HepG2 (cell line): ENCODE data around the gene COBL. TPM values are rescaled to one million over a fixed set of nuclear protein-coding genes. Genes with fewer than 3 reads are reported as not detected.
A peak's percentile ranks its signal among the peaks of the same experiment; 100 is the strongest.

Experiments used
- ATAC-seq: fragments of 200-7000 bp; cut with Tn5 transposase; 3 replicates; pipeline ENCODE4 v1.9.1; 2020; ENCODE audit warnings: mild to moderate bottlenecking, moderate library complexity
- BruUV-seq: library from RNA; stranded (reverse); fragments of 400-500 nt; replicated peaks from 2 replicates; lab custom pipeline; 2021; lab: Mats Ljungman, UMichigan
- CTCF ChIA-PET: fragments of 300-600 bp; formaldehyde crosslinking; extraction: SDS; loops from one replicate; lab custom pipeline; 2021; ENCODE audit warnings: low total read pairs, inconsistent platforms, low intra/inter-chr PET ratio; lab: Yijun Ruan, JAX
- POLR2A ChIA-PET: fragments of 350-600 bp; sonication (Branson Sonifier 250); formaldehyde crosslinking; loops from one replicate; lab custom pipeline; 2020; ENCODE audit warnings: antibody characterized with exemption, inconsistent platforms; lab: Yijun Ruan, JAX
- DNase-seq: peaks from one replicate; pipeline ENCODE4 v3.0.0-alpha.2; 2015; ENCODE audit warnings: low spot score
- FAIRE-seq: peaks from 3 replicates; lab custom pipeline; 2011; peaks lifted over from hg19 to GRCh38; lab: Jason Lieb, UNC
- H2AFZ ChIP-seq: one replicate; pipeline ENCODE4 v1.6.1; 2011; ENCODE audit warnings: low read length, inconsistent platforms
- H3K27ac ChIP-seq: fragments of 300-600 bp; 3 replicates; pipeline ENCODE4 v1.8.0; 2011; ENCODE audit warnings: mixed run types, mild to moderate bottlenecking, mixed read lengths, low read length, inconsistent platforms; ENCODE audit not compliant: insufficient read depth; ENCODE audit errors: extremely low read length
- H3K27me3 ChIP-seq, 2 experiments: fragments of 200-600 bp in 1 of 2; 2 replicates in 1 of 2; 3 replicates in 1 of 2; pipeline versions ENCODE4 v1.6.0 to v1.8.0; 2011; ENCODE audit warnings: low read length in 2 of 2, mild to moderate bottlenecking in 2 of 2, moderate library complexity in 2 of 2, inconsistent platforms in 1 of 2; ENCODE audit not compliant: insufficient read depth in 2 of 2, control insufficient read depth in 1 of 2
- H3K36me3 ChIP-seq, 2 experiments: fragments of 200-600 bp in 1 of 2; replicated peaks in 1 of 2; 2 replicates in 1 of 2; 3 replicates in 1 of 2; pipeline versions ENCODE4 v1.5.1 to v1.8.0; 2011; ENCODE audit warnings: low read length in 2 of 2, inconsistent platforms in 1 of 2; ENCODE audit not compliant: insufficient read depth in 2 of 2, control insufficient read depth in 1 of 2
- H3K4me1 ChIP-seq: 2 replicates; pipeline ENCODE4 v1.5.1; 2012; ENCODE audit warnings: low read length, inconsistent platforms; ENCODE audit not compliant: insufficient read depth
- H3K4me2 ChIP-seq: 2 replicates; pipeline ENCODE4 v1.6.0; 2011; ENCODE audit warnings: low read depth, low read length, inconsistent platforms
- H3K4me3 ChIP-seq, 3 experiments: fragments of 200-600 bp in 1 of 3; sonication (generic), shearing (Covaris generic) in 1 of 3; replicated peaks in 1 of 3; 2 replicates each; pipeline ENCODE4 v1.5.1; 2011 to 2016; ENCODE audit warnings: low read length in 3 of 3, inconsistent platforms in 2 of 3, low read depth in 2 of 3, mild to moderate bottlenecking in 2 of 3, control low read depth in 1 of 3, mixed read lengths in 1 of 3; ENCODE audit not compliant: insufficient read depth in 1 of 3
- H3K79me2 ChIP-seq: one replicate; pipeline ENCODE4 v1.6.1; 2011; ENCODE audit warnings: low read length, inconsistent platforms; ENCODE audit not compliant: insufficient read depth
- H3K9ac ChIP-seq: 2 replicates; pipeline ENCODE4 v1.6.0; 2011; ENCODE audit warnings: mild to moderate bottlenecking, low read depth, low read length, inconsistent platforms; ENCODE audit not compliant: insufficient read depth
- H3K9me3 ChIP-seq: 2 replicates; pipeline ENCODE4 v1.5.1; 2012; ENCODE audit warnings: mild to moderate bottlenecking, low read length
- H4K20me1 ChIP-seq: 2 replicates; pipeline ENCODE4 v1.6.0; 2011; ENCODE audit warnings: inconsistent platforms, mild to moderate bottlenecking, low read length, moderate library complexity; ENCODE audit not compliant: insufficient read depth
- HNRNPUL1 ChIP-seq: fragments of 200-400 bp; formaldehyde crosslinking; IDR thresholded peaks from 2 replicates; pipeline ENCODE4 v1.6.1; 2017; ENCODE audit warnings: low read depth, mild to moderate bottlenecking, low read length, moderate library complexity
- NRL ChIP-seq: sonication (generic); formaldehyde crosslinking; IDR thresholded peaks from 2 replicates; pipeline ENCODE4 v1.5.0; 2020; ENCODE audit warnings: missing genetic modification reagents, mild to moderate bottlenecking, moderate library complexity, borderline replicate concordance
- RFX5 ChIP-seq: IDR thresholded peaks from 2 replicates; pipeline ENCODE4 v1.6.1; 2011; ENCODE audit warnings: low read depth, low read length, improper control_type of control experiment
- SP4 ChIP-seq: sonication (generic); formaldehyde crosslinking; IDR thresholded peaks from 2 replicates; pipeline ENCODE4 v1.8.1; 2023; ENCODE audit warnings: mild to moderate bottlenecking, missing genetic modification reagents
- ZNF263 ChIP-seq: sonication (generic); formaldehyde crosslinking; IDR thresholded peaks from 2 replicates; pipeline ENCODE4 v1.4.0; 2020; ENCODE audit warnings: missing genetic modification reagents
- WGBS: methylation state at CpG from one replicate; pipeline ENCODE4 v1.1.6; 2017; ENCODE audit warnings: low lambda C conversion rate; 5-methylcytosine and 5-hydroxymethylcytosine counted together
- in situ Hi-C: cut with HindIII; loops from 2 replicates; pipeline ENCODE4 v1.10.0; 2017; ENCODE audit warnings: low pct_unique_long_range_greater_than_20kb; ENCODE audit not compliant: extremely low pct_ligation_motif_present
- intact Hi-C: fragments of 100-400 bp; cut with micrococcal nuclease; formaldehyde crosslinking; loops from one replicate; pipeline ENCODE4 v1.10.0; 2022; ENCODE audit not compliant: unreplicated experiment
- polyA plus RNA-seq, 8 experiments: library from polyadenylated mRNA; depleted of rRNA in 3 of 8; stranded (reverse) in 7 of 8; unstranded in 1 of 8; fragments of >200 nt; fragmentation: Illumina TruSeq in 4 of 8; extraction: Trizol in 4 of 8; gene quantifications; 2 replicates each; pipeline versions ENCODE4 v1.2.1 to v1.2.3, GENCODE V29; 2011 to 2016; ENCODE audit warnings: low read depth in 4 of 8, missing spikeins in 1 of 8, mixed read lengths in 1 of 8; ENCODE audit not compliant: insufficient read depth in 1 of 8
- total RNA-seq, 5 experiments: library from RNA; depleted of rRNA; stranded (reverse); fragments of >200 nt; fragmentation: Illumina TruSeq; extraction: Trizol; gene quantifications; 2 replicates each; pipeline ENCODE4 v1.2.3, GENCODE V29; 2016; ENCODE audit warnings: low read depth in 1 of 5

COBL gene
- total and polyA plus RNA-seq, 2 of the 13 experiments (the other 11 are each of a cell fraction or from before 2014, with no cell fraction given) = 3.8 to 4.9 TPM

GRCh38 chr7:51020944-51021343 is 295.7 kb downstream of the COBL start:
- Histone ChIP-seq H3K36me3 (0 out of 5 replicates have a peak, but pooled peaks cover 0 to 4% of the 10 kb centered on the region in 2 experiments), H4K20me1 (no peaks in the 10 kb centered on the region), H3K4me2 (no peak overlapping the region), H3K9me3 (no peaks in the 10 kb centered on the region), H3K79me2 (no peaks in the 10 kb centered on the region), H3K4me1 (peaks cover 11% of the 10 kb centered on the region), H3K27me3 (no peaks in the 10 kb centered on the region), H2AFZ (no peak overlapping the region), H3K27ac (no peak overlapping the region), H3K4me3 (no peak overlapping the region), H3K9ac (no peak overlapping the region)
- ChIA-PET CTCF (no interaction called here), POLR2A (no interaction called here)
- BruUV-seq = no TSS peak
- no peak for TF ChIP-seq SP4 (CRISPR knock-in tag)
- peak; percentile 56; the same call in 1 of the 2 replicates for TF ChIP-seq ZNF263 (CRISPR knock-in tag)
- FAIRE-seq (no peak), DNase-seq (no peak), ATAC-seq (no peak)
- intact Hi-C loops = no loop called here
- in situ Hi-C loops = no loop called here
- 98% methylated on average over 3 of the region's 3 CpGs for WGBS

GRCh38 chr7:51019891-51020870 is 296.4 kb downstream of the COBL start:
- ATAC-seq (no peak), FAIRE-seq (no peak), DNase-seq (no peak)
- POLR2A ChIA-PET = no interaction called here
- CTCF ChIA-PET = no interaction called here
- Histone ChIP-seq H3K9me3 (no peaks in the 10 kb centered on the region), H3K4me2 (no peak overlapping the region), H3K27ac (no peak overlapping the region), H4K20me1 (no peaks in the 10 kb centered on the region), H3K4me3 (no peak overlapping the region), H3K4me1 (peaks cover 11% of the 10 kb centered on the region), H2AFZ (no peak overlapping the region), H3K27me3 (no peaks in the 10 kb centered on the region), H3K9ac (no peak overlapping the region), H3K79me2 (no peaks in the 10 kb centered on the region), H3K36me3 (no peaks in the 10 kb centered on the region)
- in situ Hi-C loops (no loop called here), intact Hi-C loops (no loop called here)
- no TSS peak for BruUV-seq
- TF ChIP-seq HNRNPUL1 (no peak), NRL (CRISPR knock-in tag) (no peak), RFX5 (no peak)
- 88% methylated on average over 18 of the region's 22 CpGs for WGBS
